Ishikawa (cell line): Measurements from ENCODE around the gene RASA4B.

ENCODE experiments used
- CEBPB ChIP-seq: IDR thresholded peaks from 2 replicates; pipeline ENCODE4 v1.6.1; 2012
- CREB1 ChIP-seq: IDR thresholded peaks from 2 replicates; pipeline ENCODE4 v1.6.1; 2012; ENCODE audit warnings: low read depth
- EGR1 ChIP-seq: IDR thresholded peaks from 2 replicates; pipeline ENCODE4 v1.6.1; 2012
- EP300 ChIP-seq: IDR thresholded peaks from 2 replicates; pipeline ENCODE4 v1.6.1; 2012; ENCODE audit warnings: borderline replicate concordance
- FOXM1 ChIP-seq: IDR thresholded peaks from 2 replicates; pipeline ENCODE4 v1.6.1; 2012; ENCODE audit warnings: low read depth, borderline replicate concordance
- MAX ChIP-seq: IDR thresholded peaks from 2 replicates; pipeline ENCODE4 v1.6.1; 2012
- NFIC ChIP-seq: IDR thresholded peaks from 2 replicates; pipeline ENCODE4 v1.6.1; 2012
- RAD21 ChIP-seq: IDR thresholded peaks from 2 replicates; pipeline ENCODE4 v1.6.1; 2012; ENCODE audit warnings: low read depth
- REST ChIP-seq: IDR thresholded peaks from 2 replicates; pipeline ENCODE4 v1.6.1; 2012; ENCODE audit warnings: low read depth, mild to moderate bottlenecking
- TAF1 ChIP-seq: IDR thresholded peaks from 2 replicates; pipeline ENCODE4 v1.6.1; 2012; ENCODE audit warnings: low read depth, mild to moderate bottlenecking
- TCF12 ChIP-seq: IDR thresholded peaks from 2 replicates; pipeline ENCODE4 v1.6.1; 2012; ENCODE audit warnings: low read depth
- TEAD4 ChIP-seq: IDR thresholded peaks from 2 replicates; pipeline ENCODE4 v1.6.1; 2012
- USF1 ChIP-seq: IDR thresholded peaks from 2 replicates; pipeline ENCODE4 v1.6.1; 2012
- YY1 ChIP-seq: IDR thresholded peaks from 2 replicates; pipeline ENCODE4 v1.6.1; 2012; ENCODE audit warnings: low read depth
- ZBTB7A ChIP-seq: IDR thresholded peaks from 2 replicates; pipeline ENCODE4 v1.6.1; 2012; ENCODE audit warnings: low read depth

The RASA4B gene

GRCh38 chr7:102444961-102445673, 72.5 kb downstream of the RASA4B start:
- TF ChIP-seq USF1 = no peak
- no peak for TF ChIP-seq NFIC
- no peak for TF ChIP-seq TCF12
- TF ChIP-seq CREB1 = no peak
- TF ChIP-seq EP300 = no peak
- no peak for TF ChIP-seq YY1
- TF ChIP-seq EGR1 = no peak
- TF ChIP-seq CEBPB = no peak
- TF ChIP-seq REST = no peak
- TF ChIP-seq TEAD4 = no peak
- no peak for TF ChIP-seq RAD21

GRCh38 chr7:102439963-102440795, 77.4 kb downstream of the RASA4B start:
- TF ChIP-seq TAF1 (no peak), YY1 (no peak), ZBTB7A (no peak), NFIC (peak; percentile 72), EP300 (no peak), MAX (no peak), CEBPB (no peak), REST (no peak), CREB1 (no peak), TEAD4 (peak; percentile 55), TCF12 (peak; percentile 32; the same call in 1 of the 2 replicates), USF1 (no peak), FOXM1 (no peak)

GRCh38 chr7:102436118-102436517, 81.5 kb downstream of the RASA4B start:
- TF ChIP-seq CEBPB (no peak), FOXM1 (no peak), REST (no peak), EGR1 (no peak), EP300 (no peak), USF1 (no peak), TCF12 (no peak), NFIC (no peak), TEAD4 (no peak), CREB1 (no peak), YY1 (no peak)

- no peak for TF ChIP-seq TCF12
Measured at GRCh38 chr7:102434039-102434486, 83.5 kb downstream of the RASA4B start.
